ENCODE results near the gene SLC25A45.

Gene SLC25A45

GRCh38 chr11:65388731-65389130 is 6.3 kb upstream of the SLC25A45 start:
- no peak for DNase-seq

- DNase-seq = peak; percentile 88
Observed at GRCh38 chr11:65386307-65387140, 4.1 kb upstream of the SLC25A45 start, which contains the start of gene FRMD8. FRMD8 (plus strand) TSS chr11:65386637; CDS start chr11:65387037, 400 bp downstream.

GRCh38 chr11:65384301-65384889 is 1.9 kb upstream of the SLC25A45 start:
- no peak for DNase-seq

- no peak for DNase-seq
Observed at GRCh38 chr11:65383778-65384177, 1.3 kb upstream of the SLC25A45 start.

- no peak for DNase-seq
Observed at GRCh38 chr11:65382804-65383368, 440 bp upstream of the SLC25A45 start.

- DNase-seq = no peak
Observed at GRCh38 chr11:65381716-65382032, 772 bp downstream of the SLC25A45 start.

- no peak for DNase-seq
Observed at GRCh38 chr11:65380460-65381119, 1.9 kb downstream of the SLC25A45 start.

GRCh38 chr11:65379698-65380459 is 2.6 kb downstream of the SLC25A45 start:
- no peak for DNase-seq

GRCh38 chr11:65378928-65379638 is 3.4 kb downstream of the SLC25A45 start:
- no peak for DNase-seq

- peak; percentile 64 for DNase-seq
Observed at GRCh38 chr11:65378208-65378927, 4.1 kb downstream of the SLC25A45 start.

- no peak for DNase-seq
Observed at GRCh38 chr11:65377777-65378176, 4.7 kb downstream of the SLC25A45 start.

- DNase-seq = no peak
Observed at GRCh38 chr11:65377036-65377435, 5.4 kb downstream of the SLC25A45 start.

- DNase-seq = no peak
Observed at GRCh38 chr11:65376138-65376713, 6.2 kb downstream of the SLC25A45 start.

GRCh38 chr11:65375012-65375411 is 7.4 kb downstream of the SLC25A45 start:
- DNase-seq = no peak

GRCh38 chr11:65373839-65374580 is 8.4 kb downstream of the SLC25A45 start:
- no peak for DNase-seq

GRCh38 chr11:65370659-65371049 is 11.8 kb downstream of the SLC25A45 start:
- DNase-seq = no peak

GRCh38 chr11:65366340-65366773 is 16.1 kb downstream of the SLC25A45 start:
- peak; percentile 55 for DNase-seq

- no peak for DNase-seq
Observed at GRCh38 chr11:65363770-65364169, 18.7 kb downstream of the SLC25A45 start.

- DNase-seq = no peak
Observed at GRCh38 chr11:65362966-65363365, 19.5 kb downstream of the SLC25A45 start.
